OCI-LY7 (cell line): ENCODE data around the gene CEBPB.

Experiments used
- EZH2phosphoT487 ChIP-seq: fragments of 200-600 bp; sonication (generic); IDR thresholded peaks from 2 replicates; pipeline ENCODE4 v1.6.1; 2018; ENCODE audit warnings: low read depth, borderline replicate concordance, mild to moderate bottlenecking, mixed run types, antibody characterized with exemption, low read length, moderate library complexity, mixed read lengths
- TF ChIP-seq, protein P1 (sequence below): fragments of 200-600 bp; sonication (generic); conservative IDR thresholded peaks from 2 replicates; pipeline ENCODE4 v1.5.1; 2014; ENCODE audit warnings: mild to moderate bottlenecking, antibody characterized with exemption, low read length, moderate library complexity, mixed read lengths

DNA sequence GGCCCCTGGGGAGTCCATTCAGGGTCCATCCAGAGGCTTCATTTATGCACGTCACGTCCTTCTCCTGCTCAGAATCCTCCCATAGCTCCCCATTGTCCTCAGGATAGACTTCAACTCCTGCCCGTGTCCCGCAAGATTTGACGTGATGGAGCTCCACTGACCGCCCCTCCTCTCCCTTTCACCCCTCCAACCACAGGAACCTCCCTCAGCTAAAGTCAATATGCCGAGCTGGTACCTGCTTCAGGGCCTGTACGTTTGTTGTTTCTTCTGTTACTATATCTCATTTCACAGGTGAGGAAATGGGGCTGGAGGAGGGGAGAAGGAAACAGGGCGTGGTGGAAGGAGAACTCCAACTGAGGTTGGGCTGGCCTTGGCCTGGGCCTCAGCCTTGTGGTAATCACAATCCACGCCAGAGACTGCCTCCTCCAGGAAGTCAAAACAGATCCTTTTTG is 38.6 kb downstream of the CEBPB start:
- TF ChIP-seq, protein P1, sequence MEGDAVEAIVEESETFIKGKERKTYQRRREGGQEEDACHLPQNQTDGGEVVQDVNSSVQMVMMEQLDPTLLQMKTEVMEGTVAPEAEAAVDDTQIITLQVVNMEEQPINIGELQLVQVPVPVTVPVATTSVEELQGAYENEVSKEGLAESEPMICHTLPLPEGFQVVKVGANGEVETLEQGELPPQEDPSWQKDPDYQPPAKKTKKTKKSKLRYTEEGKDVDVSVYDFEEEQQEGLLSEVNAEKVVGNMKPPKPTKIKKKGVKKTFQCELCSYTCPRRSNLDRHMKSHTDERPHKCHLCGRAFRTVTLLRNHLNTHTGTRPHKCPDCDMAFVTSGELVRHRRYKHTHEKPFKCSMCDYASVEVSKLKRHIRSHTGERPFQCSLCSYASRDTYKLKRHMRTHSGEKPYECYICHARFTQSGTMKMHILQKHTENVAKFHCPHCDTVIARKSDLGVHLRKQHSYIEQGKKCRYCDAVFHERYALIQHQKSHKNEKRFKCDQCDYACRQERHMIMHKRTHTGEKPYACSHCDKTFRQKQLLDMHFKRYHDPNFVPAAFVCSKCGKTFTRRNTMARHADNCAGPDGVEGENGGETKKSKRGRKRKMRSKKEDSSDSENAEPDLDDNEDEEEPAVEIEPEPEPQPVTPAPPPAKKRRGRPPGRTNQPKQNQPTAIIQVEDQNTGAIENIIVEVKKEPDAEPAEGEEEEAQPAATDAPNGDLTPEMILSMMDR, result no peak
- no peak for TF ChIP-seq EZH2phosphoT487
